Femur (tissue), 1 donor: Measurements from ENCODE around the gene TBX18.
A peak's percentile ranks its signal among the peaks of the same experiment; 100 is the strongest.

Experiments
- DNase-seq: peaks from one replicate; pipeline ENCODE4 v3.0.0-alpha.2; 2017

TBX18 gene

GRCh38 chr6:84764332-84765049 is at the start of gene TBX18:
Gene TBX18 (minus strand): TSS chr6:84764598. CDS start chr6:84764181, 417 bp downstream.
- DNase-seq, result peak; percentile 97

- no peak for DNase-seq
Observed at GRCh38 chr6:84811351-84811750, 47.0 kb upstream of the TBX18 start.

- peak; percentile 20 for DNase-seq
Observed at GRCh38 chr6:84809455-84809854, 45.1 kb upstream of the TBX18 start.

GRCh38 chr6:84808491-84809061 is 44.2 kb upstream of the TBX18 start:
- DNase-seq, result peak; percentile 75

GRCh38 chr6:84805145-84805544 is 40.7 kb upstream of the TBX18 start:
- no peak for DNase-seq

- DNase-seq, result no peak
Observed at GRCh38 chr6:84804720-84805119, 40.3 kb upstream of the TBX18 start.

GRCh38 chr6:84801250-84801649 is 36.9 kb upstream of the TBX18 start:
- DNase-seq, result no peak

- peak; percentile 36 for DNase-seq
Observed at GRCh38 chr6:84798257-84798656, 33.9 kb upstream of the TBX18 start.

- no peak for DNase-seq
Observed at GRCh38 chr6:84796343-84796742, 31.9 kb upstream of the TBX18 start.

GRCh38 chr6:84791927-84792326 is 27.5 kb upstream of the TBX18 start:
- no peak for DNase-seq

GRCh38 chr6:84791233-84791632 is 26.8 kb upstream of the TBX18 start:
- no peak for DNase-seq

GRCh38 chr6:84789170-84789569 is 24.8 kb upstream of the TBX18 start:
- no peak for DNase-seq

GRCh38 chr6:84788689-84789088 is 24.3 kb upstream of the TBX18 start:
- DNase-seq, result no peak

- DNase-seq, result no peak
Observed at GRCh38 chr6:84785671-84786070, 21.3 kb upstream of the TBX18 start.

- DNase-seq, result no peak
Observed at GRCh38 chr6:84779917-84780316, 15.5 kb upstream of the TBX18 start.

GRCh38 chr6:84779380-84779779 is 15.0 kb upstream of the TBX18 start:
- no peak for DNase-seq

- DNase-seq, result no peak
Observed at GRCh38 chr6:84777888-84778287, 13.5 kb upstream of the TBX18 start.

GRCh38 chr6:84776392-84776791 is 12.0 kb upstream of the TBX18 start:
- DNase-seq, result no peak

- no peak for DNase-seq
Observed at GRCh38 chr6:84775751-84776150, 11.4 kb upstream of the TBX18 start.

GRCh38 chr6:84774985-84775284 is 10.5 kb upstream of the TBX18 start:
- no peak for DNase-seq

GRCh38 chr6:84774157-84774984 is 10.0 kb upstream of the TBX18 start:
- DNase-seq, result peak; percentile 72

- DNase-seq, result peak; percentile 66
Observed at GRCh38 chr6:84773431-84774156, 9.2 kb upstream of the TBX18 start.

GRCh38 chr6:84773133-84773430 is 8.7 kb upstream of the TBX18 start:
- DNase-seq, result no peak
